Astrocyte (in vitro differentiated cells and primary cell): ENCODE measurements around the gene WIPI1. TPM values are rescaled to one million over a fixed set of nuclear protein-coding genes. Genes with fewer than 3 reads are reported as not detected.

Experiments used
- DNase-seq: peaks from one replicate; pipeline ENCODE4 v3.0.0-alpha.2; 2010; ENCODE audit warnings: low read depth
- FAIRE-seq: peaks from 2 replicates; lab custom pipeline; 2011; peaks lifted over from hg19 to GRCh38; lab: Jason Lieb, UNC
- H2AFZ ChIP-seq: 2 replicates; pipeline ENCODE4 v1.6.0; 2012; ENCODE audit warnings: low read depth, low read length, inconsistent platforms
- H3K27ac ChIP-seq: 2 replicates; pipeline ENCODE4 v1.5.1; 2011; ENCODE audit warnings: low read depth, low read length, inconsistent platforms
- H3K27me3 ChIP-seq: 2 replicates; pipeline ENCODE4 v1.6.0; 2011; ENCODE audit warnings: low read length, inconsistent platforms; ENCODE audit not compliant: insufficient read depth
- H3K36me3 ChIP-seq: 2 replicates; pipeline ENCODE4 v1.5.1; 2011; ENCODE audit warnings: low read length, inconsistent platforms; ENCODE audit not compliant: insufficient read depth
- H3K4me1 ChIP-seq: 2 replicates; pipeline ENCODE4 v1.5.1; 2011; ENCODE audit warnings: low read length, inconsistent platforms; ENCODE audit not compliant: insufficient read depth
- H3K4me2 ChIP-seq: 2 replicates; pipeline ENCODE4 v1.6.0; 2012; ENCODE audit warnings: low read length, inconsistent platforms
- H3K4me3 ChIP-seq: 2 replicates; pipeline ENCODE4 v1.5.1; 2011; ENCODE audit warnings: low read depth, mild to moderate bottlenecking, low read length, inconsistent platforms; ENCODE audit not compliant: insufficient read depth
- H3K79me2 ChIP-seq: 2 replicates; pipeline ENCODE4 v1.6.0; 2012; ENCODE audit warnings: mild to moderate bottlenecking, low read length, inconsistent platforms; ENCODE audit not compliant: insufficient read depth
- H3K9ac ChIP-seq: 2 replicates; pipeline ENCODE4 v1.6.0; 2012; ENCODE audit warnings: mild to moderate bottlenecking, low read length, inconsistent platforms
- H3K9me3 ChIP-seq: 2 replicates; pipeline ENCODE4 v1.5.1; 2012; ENCODE audit warnings: low read depth, mild to moderate bottlenecking, low read length, inconsistent platforms; ENCODE audit not compliant: insufficient read depth
- H4K20me1 ChIP-seq: 2 replicates; pipeline ENCODE4 v1.6.0; 2012; ENCODE audit warnings: low read length, inconsistent platforms; ENCODE audit not compliant: insufficient read depth
- H3K27ac Mint-ChIP-seq: one replicate; pipeline ENCODE4 v1.8.0; 2021; ENCODE audit warnings: mild to moderate bottlenecking, mixed read lengths; ENCODE audit not compliant: unreplicated experiment
- H3K27me3 Mint-ChIP-seq: one replicate; pipeline ENCODE4 v1.8.0; 2021; ENCODE audit warnings: low read depth, mixed read lengths; ENCODE audit not compliant: unreplicated experiment
- H3K36me3 Mint-ChIP-seq: one replicate; pipeline ENCODE4 v1.8.0; 2021; ENCODE audit warnings: low read depth, mixed read lengths; ENCODE audit not compliant: unreplicated experiment
- H3K4me1 Mint-ChIP-seq: one replicate; pipeline ENCODE4 v1.8.0; 2021; ENCODE audit warnings: low read depth, mixed read lengths; ENCODE audit not compliant: unreplicated experiment
- H3K4me3 Mint-ChIP-seq: one replicate; pipeline ENCODE4 v1.8.0; 2021; ENCODE audit warnings: mild to moderate bottlenecking, moderate library complexity, mixed read lengths; ENCODE audit not compliant: unreplicated experiment
- H3K9me3 Mint-ChIP-seq: one replicate; pipeline ENCODE4 v1.8.0; 2021; ENCODE audit warnings: mild to moderate bottlenecking, mixed read lengths; ENCODE audit not compliant: unreplicated experiment
- EZH2 ChIP-seq: IDR thresholded peaks from 2 replicates; pipeline ENCODE4 v1.6.1; 2012; ENCODE audit warnings: mild to moderate bottlenecking, low read length, inconsistent platforms; ENCODE audit not compliant: insufficient read depth
- total RNA-seq: library from RNA; stranded (reverse); gene quantifications from 2 replicates; pipeline ENCODE4 v1.2.1, GENCODE V29; 2021
- TF ChIP-seq, protein P1 (sequence below): IDR thresholded peaks from 2 replicates; pipeline ENCODE4 v1.5.1; 2011; ENCODE audit warnings: low read depth, mild to moderate bottlenecking, inconsistent platforms, low read length, moderate library complexity; ENCODE audit not compliant: insufficient read depth

Gene WIPI1
- total RNA-seq, 1 donor from 2014 or later = 83.5 TPM

DNA sequence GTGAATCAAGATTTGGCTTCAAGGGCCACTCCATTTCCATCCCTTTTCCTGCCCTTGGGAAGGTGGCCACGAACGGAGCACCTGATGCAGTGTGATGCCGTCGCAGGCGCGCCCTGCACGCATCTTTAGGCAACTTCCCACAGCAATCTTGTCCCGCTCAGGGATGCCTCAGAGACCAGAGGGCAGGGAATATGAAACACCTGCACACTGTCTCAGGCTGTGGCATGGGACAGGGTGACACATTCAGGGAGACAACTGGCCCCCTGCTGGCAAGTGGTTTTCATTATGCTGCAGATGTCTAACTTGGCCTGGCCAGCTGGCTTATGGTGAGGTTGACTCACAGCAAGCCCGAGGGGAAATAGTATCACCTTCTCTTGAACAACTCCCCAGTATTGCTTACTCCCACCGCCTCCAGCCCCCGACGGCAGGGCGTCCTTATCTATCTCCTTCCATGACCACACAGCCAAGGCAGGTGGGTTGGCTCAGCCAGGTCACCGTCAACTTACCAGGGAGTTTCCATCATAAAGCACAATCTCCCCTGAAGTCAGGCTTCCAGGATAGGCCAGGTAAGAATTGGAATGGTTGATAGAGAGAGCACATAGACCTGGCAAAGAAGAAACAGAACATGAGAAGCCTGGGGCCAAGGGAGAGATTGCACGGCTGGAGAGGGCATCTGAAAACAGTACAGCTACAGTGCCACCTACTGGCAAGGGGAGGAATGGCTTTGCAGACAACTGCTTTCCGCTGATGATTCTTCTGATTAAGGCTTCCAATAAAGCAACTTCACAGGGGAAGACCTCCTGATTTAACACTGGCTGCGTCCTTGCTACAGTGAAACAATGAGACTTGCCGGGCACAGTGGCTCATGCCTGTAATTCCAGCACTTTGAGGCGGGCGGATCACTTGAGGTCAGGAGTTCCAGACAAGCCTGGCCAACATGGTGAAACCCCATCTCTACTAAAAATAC is 21.1 kb downstream of the WIPI1 start:
- Mint-ChIP-seq H3K4me1 (peaks cover 13% of the 10 kb centered on the region), H3K4me3 (no peak overlapping the region), H3K36me3 (peaks cover 23% of the 10 kb centered on the region), H3K9me3 (no peaks in the 10 kb centered on the region), H3K27me3 (no peaks in the 10 kb centered on the region), H3K27ac (peak overlapping the region; percentile 72)
- no peak for TF ChIP-seq EZH2
- TF ChIP-seq, protein P1, sequence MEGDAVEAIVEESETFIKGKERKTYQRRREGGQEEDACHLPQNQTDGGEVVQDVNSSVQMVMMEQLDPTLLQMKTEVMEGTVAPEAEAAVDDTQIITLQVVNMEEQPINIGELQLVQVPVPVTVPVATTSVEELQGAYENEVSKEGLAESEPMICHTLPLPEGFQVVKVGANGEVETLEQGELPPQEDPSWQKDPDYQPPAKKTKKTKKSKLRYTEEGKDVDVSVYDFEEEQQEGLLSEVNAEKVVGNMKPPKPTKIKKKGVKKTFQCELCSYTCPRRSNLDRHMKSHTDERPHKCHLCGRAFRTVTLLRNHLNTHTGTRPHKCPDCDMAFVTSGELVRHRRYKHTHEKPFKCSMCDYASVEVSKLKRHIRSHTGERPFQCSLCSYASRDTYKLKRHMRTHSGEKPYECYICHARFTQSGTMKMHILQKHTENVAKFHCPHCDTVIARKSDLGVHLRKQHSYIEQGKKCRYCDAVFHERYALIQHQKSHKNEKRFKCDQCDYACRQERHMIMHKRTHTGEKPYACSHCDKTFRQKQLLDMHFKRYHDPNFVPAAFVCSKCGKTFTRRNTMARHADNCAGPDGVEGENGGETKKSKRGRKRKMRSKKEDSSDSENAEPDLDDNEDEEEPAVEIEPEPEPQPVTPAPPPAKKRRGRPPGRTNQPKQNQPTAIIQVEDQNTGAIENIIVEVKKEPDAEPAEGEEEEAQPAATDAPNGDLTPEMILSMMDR = peak; percentile 92
- FAIRE-seq (no peak), DNase-seq (peak; percentile 45)
- no peaks in the 10 kb centered on the region for H3K79me2 ChIP-seq
- no peak overlapping the region for H2AFZ ChIP-seq
- peaks cover 5% of the 10 kb centered on the region for H3K4me1 ChIP-seq
- H3K9me3 ChIP-seq = no peaks in the 10 kb centered on the region
- H3K27ac ChIP-seq = peak overlapping the region; percentile 49
- H3K36me3 ChIP-seq = peaks cover 52% of the 10 kb centered on the region
- no peaks in the 10 kb centered on the region for H3K27me3 ChIP-seq
- H3K9ac ChIP-seq = peak overlapping the region; percentile 28
- H3K4me3 ChIP-seq = no peak overlapping the region
- H4K20me1 ChIP-seq = peaks cover 10% of the 10 kb centered on the region
- peak overlapping the region; percentile 40 for H3K4me2 ChIP-seq

DNA sequence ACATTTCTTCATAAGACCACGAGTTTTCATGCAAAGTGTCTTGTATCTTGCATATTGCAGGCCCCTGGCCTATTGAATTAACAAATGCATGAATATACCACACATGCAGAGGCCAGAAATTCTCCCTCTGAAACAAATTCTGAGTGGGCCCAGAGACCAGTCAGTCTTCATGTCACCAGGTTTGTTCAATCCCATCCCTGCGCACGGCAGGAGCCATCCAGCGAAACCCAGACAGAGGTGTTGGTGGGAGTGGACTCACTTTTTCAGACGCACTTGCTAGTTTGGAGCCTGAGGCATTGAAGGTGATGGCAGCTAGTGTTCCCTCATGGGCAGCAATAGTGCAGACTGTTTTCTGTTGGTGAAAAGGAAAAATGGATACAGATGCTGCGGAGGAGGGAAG is 21.9 kb downstream of the WIPI1 start:
- no peaks in the 10 kb centered on the region for H3K9me3 Mint-ChIP-seq
- Histone ChIP-seq H4K20me1 (peaks cover 10% of the 10 kb centered on the region), H3K4me2 (no peak overlapping the region), H3K36me3 (peaks cover 56% of the 10 kb centered on the region), H3K4me1 (peaks cover 5% of the 10 kb centered on the region), H3K9me3 (no peaks in the 10 kb centered on the region), H3K79me2 (no peaks in the 10 kb centered on the region), H3K4me3 (no peak overlapping the region), H3K9ac (no peak overlapping the region), H2AFZ (no peak overlapping the region), H3K27me3 (no peaks in the 10 kb centered on the region), H3K27ac (no peak overlapping the region)
- no peak overlapping the region for H3K4me3 Mint-ChIP-seq
- H3K36me3 Mint-ChIP-seq = peaks cover 26% of the 10 kb centered on the region
- no peak for TF ChIP-seq EZH2
- TF ChIP-seq, protein P1 = no peak
- no peak overlapping the region for H3K27ac Mint-ChIP-seq
- no peak for FAIRE-seq
- H3K4me1 Mint-ChIP-seq = peaks cover 13% of the 10 kb centered on the region
- no peaks in the 10 kb centered on the region for H3K27me3 Mint-ChIP-seq
- DNase-seq = no peak
